Endothelial cell of umbilical vein (primary cell): ENCODE data around the gene PFDN4. TPM values are rescaled to one million over a fixed set of nuclear protein-coding genes. Genes with fewer than 3 reads are reported as not detected.

Experiments used
- BruUV-seq: library from RNA; stranded (reverse); fragments of 400-500 nt; replicated peaks from 2 replicates; lab custom pipeline; 2021; lab: Mats Ljungman, UMichigan
- CTCF ChIA-PET: fragments of 300-600, 350-600 bp; sonication (Branson Sonifier 250); formaldehyde crosslinking; loops from one replicate; lab custom pipeline; 2021; ENCODE audit warnings: antibody characterized with exemption, inconsistent platforms; lab: Charles Lee
- POLR2A ChIA-PET: fragments of 300-600, 350-600 bp; sonication (Branson Sonifier 250); formaldehyde crosslinking; loops from one replicate; lab custom pipeline; 2021; ENCODE audit warnings: antibody characterized with exemption, inconsistent platforms; lab: Charles Lee
- DNase-seq: peaks from one replicate; pipeline ENCODE4 v3.0.0-alpha.2; 2011; ENCODE audit warnings: low read depth, low spot score
- FAIRE-seq: peaks from 2 replicates; lab custom pipeline; 2011; peaks lifted over from hg19 to GRCh38; lab: Jason Lieb, UNC
- H2AFZ ChIP-seq: 2 replicates; pipeline ENCODE4 v1.6.0; 2012; ENCODE audit warnings: low read depth, low read length, control low read depth, inconsistent platforms
- H3K27ac ChIP-seq: 2 replicates; pipeline ENCODE4 v1.5.1; 2011; ENCODE audit warnings: low read depth, mild to moderate bottlenecking, control low read depth, low read length, moderate library complexity; ENCODE audit not compliant: insufficient read depth
- H3K27me3 ChIP-seq, 2 experiments: 2 replicates each; pipeline versions ENCODE4 v1.6.0 to v1.6.1; 2011; ENCODE audit warnings: low read length in 2 of 2, mixed read lengths in 1 of 2; ENCODE audit not compliant: control insufficient read depth in 2 of 2, insufficient read depth in 2 of 2
- H3K36me3 ChIP-seq, 2 experiments: 2 replicates in 1 of 2; 3 replicates in 1 of 2; pipeline ENCODE4 v1.5.1; 2011; ENCODE audit warnings: low read length in 2 of 2, mild to moderate bottlenecking in 1 of 2, moderate library complexity in 1 of 2; ENCODE audit not compliant: control insufficient read depth in 2 of 2, insufficient read depth in 2 of 2; ENCODE audit errors: extremely low read depth in 1 of 2
- H3K4me1 ChIP-seq: 3 replicates; pipeline ENCODE4 v1.5.1; 2011; ENCODE audit warnings: mild to moderate bottlenecking, low read length; ENCODE audit not compliant: control insufficient read depth, insufficient read depth; ENCODE audit errors: extremely low read depth
- H3K4me2 ChIP-seq: 2 replicates; pipeline ENCODE4 v1.6.1; 2011; ENCODE audit warnings: low read length, control low read depth, mixed read lengths; ENCODE audit not compliant: insufficient read depth
- H3K4me3 ChIP-seq, 3 experiments: fragments of 200-600 bp in 1 of 3; sonication (generic), shearing (Covaris generic) in 1 of 3; replicated peaks in 1 of 3; 2 replicates each; pipeline ENCODE4 v1.5.1; 2011 to 2016; ENCODE audit warnings: control low read depth in 3 of 3, low read length in 3 of 3, mild to moderate bottlenecking in 2 of 3, inconsistent platforms in 1 of 3, low read depth in 1 of 3, moderate library complexity in 1 of 3; ENCODE audit not compliant: insufficient read depth in 1 of 3
- H3K79me2 ChIP-seq: 2 replicates; pipeline ENCODE4 v1.6.0; 2012; ENCODE audit warnings: low read length, inconsistent platforms; ENCODE audit not compliant: control insufficient read depth, insufficient read depth
- H3K9ac ChIP-seq: replicated peaks from 2 replicates; pipeline ENCODE3; 2011; ENCODE audit warnings: low read length, control low read depth; ENCODE audit not compliant: insufficient read depth; ENCODE audit errors: extremely low read depth
- H3K9me1 ChIP-seq: replicated peaks from 3 replicates; pipeline ENCODE4 v1.6.0; 2011; ENCODE audit warnings: mild to moderate bottlenecking, low read length; ENCODE audit not compliant: control insufficient read depth, insufficient read depth; ENCODE audit errors: extremely low read depth
- H3K9me3 ChIP-seq: replicated peaks from 2 replicates; pipeline ENCODE4 v1.5.1; 2012; ENCODE audit warnings: low read length, inconsistent platforms; ENCODE audit not compliant: control insufficient read depth, insufficient read depth
- H4K20me1 ChIP-seq: replicated peaks from 2 replicates; pipeline ENCODE3; 2011; ENCODE audit warnings: mild to moderate bottlenecking, low read length; ENCODE audit not compliant: control insufficient read depth, insufficient read depth; ENCODE audit errors: extremely low read depth
- EZH2 ChIP-seq: IDR thresholded peaks from 2 replicates; pipeline ENCODE4 v1.6.1; 2012; ENCODE audit warnings: borderline replicate concordance, low read depth, mild to moderate bottlenecking, moderate library complexity, low read length, inconsistent platforms; ENCODE audit not compliant: severe bottlenecking
- FOS ChIP-seq: IDR thresholded peaks from 2 replicates; pipeline ENCODE4 v1.6.1; 2011; ENCODE audit warnings: mild to moderate bottlenecking, low read length, moderate library complexity, borderline replicate concordance; ENCODE audit not compliant: insufficient read depth
- GATA2 ChIP-seq: IDR thresholded peaks from 2 replicates; pipeline ENCODE4 v1.7.0; 2011; ENCODE audit warnings: low read depth, mild to moderate bottlenecking, moderate library complexity, mixed read lengths, low read length; ENCODE audit not compliant: insufficient read length, insufficient read depth
- JUN ChIP-seq: IDR thresholded peaks from 2 replicates; pipeline ENCODE4 v1.6.1; 2011; ENCODE audit warnings: borderline replicate concordance, low read depth; ENCODE audit not compliant: insufficient read length, insufficient read depth
- MYC ChIP-seq: IDR thresholded peaks from one replicate; pipeline ENCODE4 v1.6.1; 2011; ENCODE audit warnings: mild to moderate bottlenecking, low read depth, low read length
- POLR2A ChIP-seq: IDR thresholded peaks from 2 replicates; pipeline ENCODE4 v1.6.1; 2012; ENCODE audit warnings: low read depth, mild to moderate bottlenecking, control low read depth, low read length
- POLR2AphosphoS5 ChIP-seq: IDR thresholded peaks from 2 replicates; pipeline ENCODE4 v1.6.1; 2012; ENCODE audit warnings: low read depth, mild to moderate bottlenecking, control low read depth, low read length, moderate library complexity; ENCODE audit not compliant: insufficient read depth
- dilution Hi-C: fragments of 300-500 bp; cut with MboI; formaldehyde crosslinking; loops from one replicate; pipeline ENCODE4 v1.15.0; 2019; ENCODE audit warnings: low sequenced_read_pairs; ENCODE audit not compliant: extremely low pct_ligation_motif_present
- intact Hi-C: fragments of 100-400 bp; cut with micrococcal nuclease; formaldehyde crosslinking; loops from one replicate; pipeline ENCODE4 v1.10.0; 2022
- polyA plus RNA-seq, 4 experiments: library from polyadenylated mRNA; depleted of rRNA in 3 of 4; stranded (reverse) in 3 of 4; unstranded in 1 of 4; fragments of >200 nt; gene quantifications; 2 replicates each; pipeline versions ENCODE4 v1.2.1 to v1.2.3, GENCODE V29; 2011 to 2012; ENCODE audit warnings: missing spikeins in 1 of 4
- total RNA-seq: library from RNA; stranded (reverse); gene quantifications from 2 replicates; pipeline ENCODE4 v1.2.3, GENCODE V29; 2021
- TF ChIP-seq, protein P1 (sequence below): IDR thresholded peaks from 2 replicates; pipeline ENCODE4 v1.6.1; 2011; ENCODE audit not compliant: insufficient read depth, insufficient read length
- TF ChIP-seq, protein P2 (sequence below), 2 donors: IDR thresholded peaks; 1 replicate in 1 of 2; 2 replicates in 1 of 2; pipeline ENCODE4 v1.5.1; 2011; ENCODE audit warnings: low read length in 2 of 2, mild to moderate bottlenecking in 2 of 2, moderate library complexity in 2 of 2, control low read depth in 1 of 2, inconsistent platforms in 1 of 2, low read depth in 1 of 2; ENCODE audit not compliant: insufficient read depth in 1 of 2; ENCODE audit errors: extremely low read depth in 1 of 2

PFDN4 gene
- total and polyA plus RNA-seq, 2 donors (not counting 3 experiments of a cell fraction or from before 2014, with no cell fraction given), result 17.5 to 44.2 TPM

DNA sequence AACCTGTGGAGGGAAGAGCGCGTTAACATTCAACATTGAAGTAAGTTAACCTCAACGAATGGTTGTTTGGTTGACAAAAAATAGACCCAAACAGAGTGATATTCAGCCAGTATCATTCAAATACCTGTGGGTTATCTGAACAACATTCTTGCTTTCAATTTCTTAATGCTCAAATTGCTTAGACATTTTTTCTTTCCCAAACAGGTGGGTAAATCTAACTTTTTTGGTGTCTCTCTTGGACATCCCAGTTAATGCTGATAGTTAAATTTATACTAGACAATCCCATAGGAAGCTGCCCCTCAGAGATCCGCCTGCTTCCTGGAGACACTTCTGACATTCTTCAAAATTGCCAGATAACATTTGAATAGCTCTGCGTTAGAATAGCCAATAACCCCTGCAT is 14.1 kb upstream of the PFDN4 start:
- Histone ChIP-seq H3K9me1 (no peaks in the 10 kb centered on the region), H3K27ac (no peak overlapping the region), H3K4me3 (no peak overlapping the region), H3K4me2 (no peak overlapping the region), H3K79me2 (no peaks in the 10 kb centered on the region), H3K9me3 (no peaks in the 10 kb centered on the region), H3K9ac (no peak overlapping the region), H3K4me1 (no peaks in the 10 kb centered on the region), H3K27me3 (no peaks in the 10 kb centered on the region), H3K36me3 (no peaks in the 10 kb centered on the region), H4K20me1 (no peaks in the 10 kb centered on the region), H2AFZ (no peak overlapping the region)
- dilution Hi-C loops, result no loop called here
- TF ChIP-seq FOS, result no peak
- FAIRE-seq (no peak), DNase-seq (no peak)
- ChIA-PET POLR2A (no interaction called here), CTCF (no interaction called here)
- intact Hi-C loops, result no loop called here
- BruUV-seq, result no TSS peak

DNA sequence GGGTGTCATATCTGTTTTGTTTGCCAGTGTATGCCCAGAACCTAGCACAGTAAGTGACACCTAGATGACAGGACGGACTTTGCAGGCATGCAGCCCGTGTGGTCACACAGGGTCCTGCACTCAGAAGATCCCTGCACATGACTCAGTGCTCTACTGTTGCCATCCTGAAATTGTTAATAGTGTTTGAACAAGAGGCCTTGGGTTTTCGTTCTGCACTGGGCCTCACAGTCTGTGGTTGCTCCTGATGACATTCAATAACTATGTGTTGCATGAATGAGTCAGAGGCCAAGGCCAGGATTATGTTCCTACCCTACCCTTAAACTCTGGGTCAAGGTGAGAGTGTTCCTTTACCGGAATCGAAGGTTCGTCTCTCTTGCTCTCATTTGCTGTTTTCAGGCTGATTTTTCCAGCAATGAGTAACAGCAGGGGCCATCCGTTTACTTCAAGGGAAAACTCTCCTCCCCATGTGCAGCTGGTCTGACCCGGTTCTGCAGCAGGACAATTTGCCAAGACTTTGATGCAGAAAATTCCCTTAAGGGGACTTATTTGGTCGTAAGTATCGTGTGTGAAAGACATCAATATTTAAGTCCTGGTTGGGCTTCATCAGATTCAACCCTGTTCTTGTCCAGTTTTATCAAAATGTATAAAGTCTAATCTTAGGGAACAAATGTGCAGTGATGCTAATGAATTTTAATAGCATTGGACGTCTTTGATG is 13.0 kb upstream of the PFDN4 start:
- DNase-seq (no peak), FAIRE-seq (no peak)
- Histone ChIP-seq H3K27ac (no peak overlapping the region), H3K36me3 (no peaks in the 10 kb centered on the region), H4K20me1 (no peaks in the 10 kb centered on the region), H3K4me2 (no peak overlapping the region), H3K9me1 (no peaks in the 10 kb centered on the region), H3K27me3 (no peaks in the 10 kb centered on the region), H3K4me3 (no peak overlapping the region), H3K79me2 (no peaks in the 10 kb centered on the region), H2AFZ (no peak overlapping the region), H3K9me3 (no peaks in the 10 kb centered on the region), H3K9ac (no peak overlapping the region), H3K4me1 (no peaks in the 10 kb centered on the region)
- intact Hi-C loops, result no loop called here
- TF ChIP-seq POLR2AphosphoS5, result no peak
- TF ChIP-seq GATA2, result no peak
- no peak for TF ChIP-seq EZH2
- TF ChIP-seq JUN, result no peak
- TF ChIP-seq, protein P1, sequence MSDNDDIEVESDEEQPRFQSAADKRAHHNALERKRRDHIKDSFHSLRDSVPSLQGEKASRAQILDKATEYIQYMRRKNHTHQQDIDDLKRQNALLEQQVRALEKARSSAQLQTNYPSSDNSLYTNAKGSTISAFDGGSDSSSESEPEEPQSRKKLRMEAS, result no peak
- TF ChIP-seq, protein P2, sequence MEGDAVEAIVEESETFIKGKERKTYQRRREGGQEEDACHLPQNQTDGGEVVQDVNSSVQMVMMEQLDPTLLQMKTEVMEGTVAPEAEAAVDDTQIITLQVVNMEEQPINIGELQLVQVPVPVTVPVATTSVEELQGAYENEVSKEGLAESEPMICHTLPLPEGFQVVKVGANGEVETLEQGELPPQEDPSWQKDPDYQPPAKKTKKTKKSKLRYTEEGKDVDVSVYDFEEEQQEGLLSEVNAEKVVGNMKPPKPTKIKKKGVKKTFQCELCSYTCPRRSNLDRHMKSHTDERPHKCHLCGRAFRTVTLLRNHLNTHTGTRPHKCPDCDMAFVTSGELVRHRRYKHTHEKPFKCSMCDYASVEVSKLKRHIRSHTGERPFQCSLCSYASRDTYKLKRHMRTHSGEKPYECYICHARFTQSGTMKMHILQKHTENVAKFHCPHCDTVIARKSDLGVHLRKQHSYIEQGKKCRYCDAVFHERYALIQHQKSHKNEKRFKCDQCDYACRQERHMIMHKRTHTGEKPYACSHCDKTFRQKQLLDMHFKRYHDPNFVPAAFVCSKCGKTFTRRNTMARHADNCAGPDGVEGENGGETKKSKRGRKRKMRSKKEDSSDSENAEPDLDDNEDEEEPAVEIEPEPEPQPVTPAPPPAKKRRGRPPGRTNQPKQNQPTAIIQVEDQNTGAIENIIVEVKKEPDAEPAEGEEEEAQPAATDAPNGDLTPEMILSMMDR (IDR thresholded peaks at IDR 0.05; ENCODE audit: extremely low read depth in 1 of 2, insufficient read depth in 1 of 2, low read depth in 1 of 2, low read length in 2 of 2), result no peak
- TF ChIP-seq FOS, result no peak
- TF ChIP-seq MYC, result no peak
- TF ChIP-seq POLR2A, result no peak
- dilution Hi-C loops, result no loop called here
- ChIA-PET POLR2A (no interaction called here), CTCF (interaction anchor here (0.9 kb wide), 1 partner anchor 92 kb away, joined by 4 read pairs; no protein-coding TSS in a partner anchor)
- no TSS peak for BruUV-seq
